GM23248 (cell line): ENCODE measurements around the gene ARHGEF7. TPM values are rescaled to one million over a fixed set of nuclear protein-coding genes. Genes with fewer than 3 reads are reported as not detected.
A peak's percentile ranks its signal among the peaks of the same experiment; 100 is the strongest.

ENCODE experiments used
- DNase-seq: peaks from one replicate; pipeline ENCODE4 v3.0.0-alpha.2; 2015
- H2AFZ ChIP-seq: fragments of 200-600 bp; sonication (generic); 2 replicates; pipeline ENCODE4 v1.6.1; 2016; ENCODE audit warnings: antibody characterized with exemption
- H3F3A ChIP-seq: fragments of 200-600 bp; sonication (generic); 2 replicates; pipeline ENCODE4 v1.6.1; 2016; ENCODE audit warnings: mild to moderate bottlenecking, antibody characterized with exemption, mixed run types; ENCODE audit not compliant: insufficient read depth
- H3K27ac ChIP-seq: fragments of 200-600 bp; sonication (generic); 2 replicates; pipeline ENCODE4 v1.5.1; 2016; ENCODE audit warnings: mild to moderate bottlenecking
- H3K27me3 ChIP-seq: fragments of 200-600 bp; sonication (generic); replicated peaks from 2 replicates; pipeline ENCODE4 v1.6.1; 2016; ENCODE audit warnings: mild to moderate bottlenecking; ENCODE audit not compliant: insufficient read depth
- H3K36me3 ChIP-seq: fragments of 200-600 bp; sonication (generic); 2 replicates; pipeline ENCODE4 v1.6.1; 2016; ENCODE audit warnings: low read depth, mild to moderate bottlenecking
- H3K4me1 ChIP-seq: fragments of 200-600 bp; sonication (generic); 2 replicates; pipeline ENCODE4 v1.6.1; 2016; ENCODE audit warnings: mild to moderate bottlenecking; ENCODE audit not compliant: insufficient read depth
- H3K4me2 ChIP-seq: fragments of 200-600 bp; sonication (generic); one replicate; pipeline ENCODE4 v1.6.1; 2016; ENCODE audit warnings: mild to moderate bottlenecking; ENCODE audit not compliant: unreplicated experiment
- H3K4me3 ChIP-seq: fragments of 200-600 bp; sonication (generic); 2 replicates; pipeline ENCODE4 v1.5.1; 2016; ENCODE audit warnings: mild to moderate bottlenecking
- H3K79me2 ChIP-seq: fragments of 200-600 bp; sonication (generic); 2 replicates; pipeline ENCODE4 v1.6.1; 2016; ENCODE audit warnings: mild to moderate bottlenecking; ENCODE audit not compliant: insufficient read depth
- H3K9ac ChIP-seq: fragments of 200-600 bp; sonication (generic); 2 replicates; pipeline ENCODE4 v1.6.1; 2016; ENCODE audit warnings: mild to moderate bottlenecking
- H3K9me2 ChIP-seq: fragments of 200-600 bp; sonication (generic); 2 replicates; pipeline ENCODE4 v1.6.1; 2016; ENCODE audit warnings: mixed run types, mild to moderate bottlenecking, moderate library complexity; ENCODE audit not compliant: insufficient read depth
- H3K9me3 ChIP-seq: fragments of 200-600 bp; sonication (generic); one replicate; pipeline ENCODE4 v1.6.1; 2017; ENCODE audit warnings: low read depth
- H4K20me1 ChIP-seq: fragments of 200-600 bp; sonication (generic); 2 replicates; pipeline ENCODE4 v1.6.0; 2016; ENCODE audit not compliant: insufficient read depth
- EZH2 ChIP-seq: fragments of 200-600 bp; sonication (generic); IDR thresholded peaks from 2 replicates; pipeline ENCODE4 v1.6.1; 2018; ENCODE audit warnings: antibody characterized with exemption, mild to moderate bottlenecking; ENCODE audit not compliant: insufficient read depth, poor library complexity, severe bottlenecking
- EZH2phosphoT487 ChIP-seq: fragments of 200-600 bp; sonication (generic); IDR thresholded peaks from 2 replicates; pipeline ENCODE4 v1.6.1; 2018; ENCODE audit warnings: antibody characterized with exemption, moderate library complexity, mild to moderate bottlenecking, low read depth; ENCODE audit not compliant: insufficient read depth
- WGBS, 2 experiments: methylation state at CpG; one replicate each; pipeline ENCODE4 v1.1.6; 2015 to 2017; ENCODE audit warnings: low lambda C conversion rate in 2 of 2, low coverage in 1 of 2; ENCODE audit errors: missing lambda C conversion rate in 2 of 2; 5-methylcytosine and 5-hydroxymethylcytosine counted together
- in situ Hi-C: fragments of 300-500 bp; cut with MboI; formaldehyde crosslinking; loops from 2 replicates; pipeline ENCODE4 v1.15.0; 2020
- polyA plus RNA-seq: library from polyadenylated mRNA; unstranded; fragments of >200 nt; fragmentation: Nextera tagmentation; extraction: Ambion mirVana; gene quantifications from 2 replicates; pipeline ENCODE4 v1.2.1, GENCODE V29; 2016
- total RNA-seq: library from RNA; depleted of rRNA; stranded (reverse); fragments of >200 nt; shearing (Covaris generic); gene quantifications from 2 replicates; pipeline ENCODE4 v1.2.3, GENCODE V29; 2014

ARHGEF7 gene
- total and polyA plus RNA-seq, 2 experiments from 2014 or later: 19.0 to 23.0 TPM

DNA sequence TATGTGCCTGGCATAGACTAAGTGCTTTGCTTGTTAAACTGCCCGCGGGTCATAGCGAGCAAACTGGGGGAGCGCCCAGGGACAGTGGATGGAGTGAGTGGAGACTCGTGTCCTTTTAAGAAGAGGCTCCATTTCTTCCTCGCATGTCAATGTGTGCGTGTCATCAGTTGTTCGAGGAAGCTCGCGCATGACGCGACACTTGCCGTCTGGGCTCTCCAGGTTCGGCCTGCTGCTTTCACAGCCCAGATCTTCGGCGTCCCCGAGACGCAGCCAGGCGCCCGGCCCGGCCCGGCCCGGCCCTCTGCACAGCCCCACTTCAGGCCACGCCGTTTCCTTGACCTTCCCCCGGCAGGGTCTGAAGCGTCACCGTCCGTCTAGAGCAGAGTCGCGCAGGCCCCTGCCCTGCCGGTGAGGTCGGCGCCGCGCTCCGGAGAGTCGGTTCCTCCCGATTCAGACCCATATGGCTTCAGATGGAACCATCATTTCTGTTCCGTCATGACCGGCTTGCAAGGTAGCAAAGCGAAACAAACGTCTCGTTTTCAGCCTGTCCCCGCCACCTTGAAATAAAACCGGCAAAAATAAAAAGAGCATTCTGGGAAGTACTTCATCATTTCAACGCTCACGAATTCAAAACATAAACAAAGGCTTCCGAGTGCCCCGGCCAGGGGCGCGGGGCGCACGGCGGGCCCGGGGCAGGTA, 599 bp upstream of the ARHGEF7 start:
- Histone ChIP-seq H3K9ac (peak overlapping the region; percentile 83), H3K4me2 (peak overlapping the region; percentile 79), H3K27ac (no peak overlapping the region), H3K4me3 (peak overlapping the region; percentile 78), H3K4me1 (peaks cover 20% of the 10 kb centered on the region), H2AFZ (peak overlapping the region; percentile 89), H3K79me2 (no peaks in the 10 kb centered on the region), H4K20me1 (no peaks in the 10 kb centered on the region), H3F3A (peaks cover 28% of the 10 kb centered on the region), H3K9me3 (no peaks in the 10 kb centered on the region), H3K36me3 (no peaks in the 10 kb centered on the region), H3K9me2 (no peaks in the 10 kb centered on the region), H3K27me3 (peaks cover 36% of the 10 kb centered on the region)
- WGBS, 2 experiments: 3% methylated on average over 47 to 51 of the region's 56 CpGs
- DNase-seq: peak; percentile 91
- TF ChIP-seq EZH2 (no peak), EZH2phosphoT487 (no peak)
- in situ Hi-C loops: no loop called here

DNA sequence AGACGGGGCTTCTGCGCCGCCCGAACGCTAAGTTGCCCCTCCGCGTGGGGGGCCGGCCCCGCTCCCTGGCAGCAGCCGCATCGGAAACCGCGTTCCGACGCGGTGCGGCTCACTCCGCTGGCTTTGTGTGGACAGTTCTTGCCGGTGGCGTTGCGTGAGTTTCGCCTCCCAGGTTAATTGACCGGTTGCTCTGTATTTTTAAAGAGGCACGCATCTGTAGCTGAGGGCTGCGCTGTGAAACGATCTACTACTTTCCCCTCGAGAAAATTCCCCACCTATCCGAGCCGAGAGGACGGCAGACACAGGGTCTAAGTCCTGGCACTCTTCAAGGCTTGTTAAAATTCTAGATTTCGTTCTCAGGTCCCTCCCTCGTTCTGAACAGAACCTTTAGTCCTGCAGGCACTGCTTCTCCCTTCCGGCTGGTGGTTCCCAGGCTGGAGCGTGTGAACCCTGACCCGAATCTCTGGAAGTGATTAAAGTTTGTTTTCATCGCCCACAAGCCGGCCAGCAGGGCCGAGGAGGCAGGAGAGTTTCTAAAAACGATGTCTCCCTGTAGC, 933 bp downstream of the ARHGEF7 start:
- Histone ChIP-seq H3K79me2 (no peaks in the 10 kb centered on the region), H4K20me1 (no peaks in the 10 kb centered on the region), H2AFZ (peak overlapping the region; percentile 68), H3K27me3 (peaks cover 21% of the 10 kb centered on the region), H3K9ac (peak overlapping the region; percentile 83), H3K4me1 (peaks cover 20% of the 10 kb centered on the region), H3K9me2 (no peaks in the 10 kb centered on the region), H3K36me3 (no peaks in the 10 kb centered on the region), H3K9me3 (no peaks in the 10 kb centered on the region), H3K4me2 (peak overlapping the region; percentile 91), H3K4me3 (peak overlapping the region; percentile 69), H3F3A (peaks cover 28% of the 10 kb centered on the region), H3K27ac (peak overlapping the region; percentile 75)
- in situ Hi-C loops: no loop called here
- 1 to 3% methylated on average over 35 to 36 of the region's 39 CpGs for WGBS, 2 experiments
- peak; percentile 94 for DNase-seq
- TF ChIP-seq EZH2 (no peak), EZH2phosphoT487 (no peak)

DNA sequence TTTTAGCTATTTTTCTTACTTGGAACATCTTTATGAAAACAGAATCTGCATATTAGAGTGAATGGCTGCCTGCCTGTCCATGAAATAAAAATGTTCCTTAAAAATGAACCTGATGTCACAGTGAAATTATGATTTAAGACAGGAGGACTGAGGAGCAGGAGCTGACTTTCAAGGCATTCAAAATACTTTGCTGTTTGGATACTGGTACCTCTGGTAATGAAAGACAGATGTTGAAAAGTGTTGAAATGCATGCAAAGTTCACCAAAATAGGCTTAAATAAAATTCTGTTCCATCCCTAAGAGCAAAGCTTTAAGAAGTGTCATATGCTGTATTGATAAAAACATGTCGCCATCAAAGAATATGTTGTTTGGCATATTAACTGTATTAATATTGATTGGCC, 1.7 kb downstream of the ARHGEF7 start:
- WGBS, 2 experiments: 32 to 43% methylated on average over 1 of the region's 1 CpG
- Histone ChIP-seq H3K9ac (peak overlapping the region; percentile 83), H3F3A (peaks cover 28% of the 10 kb centered on the region), H3K4me1 (peaks cover 20% of the 10 kb centered on the region), H4K20me1 (no peaks in the 10 kb centered on the region), H3K27ac (peak overlapping the region; percentile 75), H2AFZ (0 out of 2 replicates have a peak overlapping the region, but pooled peaks have one; percentile 1), H3K4me2 (peak overlapping the region; percentile 51), H3K79me2 (no peaks in the 10 kb centered on the region), H3K9me3 (no peaks in the 10 kb centered on the region), H3K4me3 (peak overlapping the region; percentile 69), H3K9me2 (no peaks in the 10 kb centered on the region), H3K36me3 (no peaks in the 10 kb centered on the region), H3K27me3 (peaks cover 17% of the 10 kb centered on the region)
- TF ChIP-seq EZH2phosphoT487 (no peak), EZH2 (no peak)
- in situ Hi-C loops: no loop called here
- peak; percentile 68 for DNase-seq

DNA sequence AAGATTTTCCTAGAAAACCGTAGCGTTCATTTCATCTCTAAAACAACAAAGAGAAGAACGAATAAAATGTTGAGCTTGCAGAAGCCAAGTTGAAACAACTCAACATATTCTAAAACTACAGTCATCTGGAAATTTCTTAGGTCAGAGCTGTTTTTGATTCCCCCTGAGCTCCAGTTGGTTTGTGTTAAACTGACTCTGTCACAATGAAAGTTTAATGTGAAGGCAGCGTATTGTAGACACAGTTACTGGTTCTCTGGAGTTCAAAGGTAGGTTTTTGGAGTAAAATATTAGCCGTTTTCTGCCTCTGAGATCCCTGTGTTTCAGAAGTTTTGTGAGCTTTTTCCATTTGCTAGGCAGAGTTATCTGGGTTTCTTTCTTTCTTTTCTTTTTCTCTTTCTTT, 2.2 kb downstream of the ARHGEF7 start:
- Histone ChIP-seq H3K4me3 (peak overlapping the region; percentile 69), H3K27me3 (peaks cover 17% of the 10 kb centered on the region), H3K79me2 (no peaks in the 10 kb centered on the region), H2AFZ (peak overlapping the region; percentile 1; the same call in 1 of the 2 replicates), H3K9me2 (no peaks in the 10 kb centered on the region), H3F3A (peaks cover 28% of the 10 kb centered on the region), H3K36me3 (no peaks in the 10 kb centered on the region), H3K27ac (peak overlapping the region; percentile 75), H3K4me1 (peaks cover 20% of the 10 kb centered on the region), H3K4me2 (peak overlapping the region; percentile 51), H3K9ac (peak overlapping the region; percentile 83), H4K20me1 (no peaks in the 10 kb centered on the region), H3K9me3 (no peaks in the 10 kb centered on the region)
- 23 to 24% methylated on average over 5 of the region's 5 CpGs for WGBS, 2 experiments
- in situ Hi-C loops: no loop called here
- no peak for TF ChIP-seq EZH2
- no peak for TF ChIP-seq EZH2phosphoT487
- peak; percentile 53 for DNase-seq
